A549 (cell line): ENCODE measurements around the gene BOLA1. TPM values are rescaled to one million over a fixed set of nuclear protein-coding genes. Genes with fewer than 3 reads are reported as not detected.

Experiments
- ATAC-seq, 2 experiments: fragments of 200-7000 bp in 1 of 2; fragments of >200 bp in 1 of 2; cut with Nextera tagmentation in 1 of 2; cut with Tn5 transposase in 1 of 2; 3 replicates each; pipeline versions ENCODE4 v1.8.0 to v1.9.1; 2018 to 2020; ENCODE audit warnings: mild to moderate bottlenecking in 1 of 2, moderate library complexity in 1 of 2
- CTCF ChIA-PET: fragments of 300-600 bp; sonication (Branson Sonifier 250); formaldehyde crosslinking; extraction: SDS; loops from one replicate; lab custom pipeline; 2021; ENCODE audit warnings: antibody characterized with exemption, inconsistent platforms; lab: Yijun Ruan, JAX
- POLR2A ChIA-PET: fragments of 350-600 bp; formaldehyde crosslinking; extraction: SDS; loops from one replicate; lab custom pipeline; 2021; ENCODE audit warnings: antibody characterized with exemption, inconsistent platforms; lab: Yijun Ruan, JAX
- DNase-seq, 2 experiments: peaks; one replicate each; pipeline versions ENCODE4 v3.0.0 to v3.0.0-alpha.2; 2011 to 2016; ENCODE audit warnings: low read depth in 1 of 2, low spot score in 1 of 2
- FAIRE-seq: peaks from 2 replicates; lab custom pipeline; 2011; peaks lifted over from hg19 to GRCh38; lab: Jason Lieb, UNC
- H3K27ac ChIP-seq, 2 experiments: fragments of >200 bp; sonication (Bioruptor Twin); formaldehyde crosslinking; 3 replicates each; pipeline ENCODE4 v1.5.1; 2016 to 2017
- H3K4me1 ChIP-seq: fragments of >200 bp; sonication (Bioruptor Twin); formaldehyde crosslinking; 3 replicates; pipeline ENCODE4 v1.6.1; 2016
- H3K4me2 ChIP-seq: fragments of >200 bp; sonication (Bioruptor Twin); formaldehyde crosslinking; 3 replicates; pipeline ENCODE4 v1.6.1; 2016
- H3K4me3 ChIP-seq: fragments of >200 bp; sonication (Bioruptor Twin); formaldehyde crosslinking; 3 replicates; pipeline ENCODE4 v1.5.1; 2016
- H3K9me3 ChIP-seq: fragments of >200 bp; sonication (Bioruptor Twin); formaldehyde crosslinking; 3 replicates; pipeline ENCODE4 v1.6.1; 2016
- BCL3 ChIP-seq: fragments of >200 bp; sonication (Bioruptor Twin); formaldehyde crosslinking; IDR thresholded peaks from 3 replicates; pipeline ENCODE4 v1.6.1; 2016
- CHD4 ChIP-seq: fragments of 200-600 bp; sonication (generic); IDR thresholded peaks from 2 replicates; pipeline ENCODE4 v1.6.1; 2016; ENCODE audit warnings: antibody characterized with exemption, mild to moderate bottlenecking, borderline replicate concordance
- EP300 ChIP-seq, 2 experiments: fragments of >200 bp; sonication (Bioruptor Twin); formaldehyde crosslinking; IDR thresholded peaks; 2 replicates in 1 of 2; 3 replicates in 1 of 2; pipeline ENCODE4 v1.6.1; 2016 to 2017
- FOSB ChIP-seq: fragments of 250-450 bp; sonication (Bioruptor Pico); IDR thresholded peaks from 2 replicates; pipeline ENCODE4 v1.5.0; 2020; ENCODE audit warnings: mild to moderate bottlenecking, moderate library complexity
- HEYL ChIP-seq: fragments of 250-450 bp; sonication (Bioruptor Pico); IDR thresholded peaks from 2 replicates; pipeline ENCODE4 v1.8.0; 2021; ENCODE audit warnings: mild to moderate bottlenecking, moderate library complexity
- JUN ChIP-seq, 2 experiments: fragments of >200 bp; sonication (Bioruptor Twin); formaldehyde crosslinking; IDR thresholded peaks; 2 replicates in 1 of 2; 3 replicates in 1 of 2; pipeline ENCODE4 v1.6.1; 2016 to 2017
- JUNB ChIP-seq: fragments of >200 bp; sonication (Bioruptor Twin); formaldehyde crosslinking; IDR thresholded peaks from 2 replicates; pipeline ENCODE4 v1.6.1; 2016
- KDM1A ChIP-seq: fragments of 200-600 bp; sonication (generic); IDR thresholded peaks from 2 replicates; pipeline ENCODE4 v1.6.1; 2016; ENCODE audit warnings: low read depth, mild to moderate bottlenecking
- PBX3 ChIP-seq: IDR thresholded peaks from 2 replicates; pipeline ENCODE4 v1.6.1; 2012
- POLR2AphosphoS2 ChIP-seq: conservative IDR thresholded peaks from 2 replicates; pipeline ENCODE4 v1.6.1; 2012; ENCODE audit warnings: low read length, improper control_type of control experiment, inconsistent platforms
- REST ChIP-seq: fragments of 200-600 bp; sonication (generic); IDR thresholded peaks from 2 replicates; pipeline ENCODE4 v1.6.1; 2016; ENCODE audit warnings: antibody characterized with exemption, mild to moderate bottlenecking, moderate library complexity
- RNF2 ChIP-seq: fragments of 200-600 bp; sonication (generic); IDR thresholded peaks from 2 replicates; pipeline ENCODE4 v1.6.1; 2016; ENCODE audit warnings: low read depth, mild to moderate bottlenecking, antibody characterized with exemption, moderate library complexity, borderline replicate concordance
- ZFP36 ChIP-seq: fragments of 450-650 bp; IDR thresholded peaks from 2 replicates; pipeline ENCODE4 v1.6.1; 2014; ENCODE audit warnings: borderline replicate concordance; ENCODE audit not compliant: partially characterized antibody
- WGBS: methylation state at CpG from one replicate; pipeline ENCODE4 v1.1.6; 2017; ENCODE audit errors: missing lambda C conversion rate; 5-methylcytosine and 5-hydroxymethylcytosine counted together
- polyA plus RNA-seq, 4 experiments: library from polyadenylated mRNA; depleted of rRNA in 3 of 4; stranded (reverse); fragments of >200 nt; fragmentation: RNase III in 1 of 4; extraction: RNeasy Plus Mini Kit Qiagen cat#74134 plus additional on column Dnase treatment in 1 of 4; gene quantifications; 2 replicates in 3 of 4; 3 replicates in 1 of 4; pipeline ENCODE4 v1.2.3, GENCODE V29; 2011 to 2017
- TF ChIP-seq, protein P1 (sequence below): fragments of 150-350 bp; IDR thresholded peaks from 2 replicates; pipeline ENCODE4 v1.6.1; 2014; ENCODE audit warnings: low read depth, mild to moderate bottlenecking, low read length
- TF ChIP-seq, protein P2 (sequence below): fragments of 250-450 bp; sonication (Bioruptor Pico); IDR thresholded peaks from 2 replicates; pipeline ENCODE4 v1.5.0; 2020; ENCODE audit warnings: low read depth, mild to moderate bottlenecking, moderate library complexity
- TF ChIP-seq, protein P3 (sequence below): fragments of 250-450 bp; sonication (Bioruptor Pico); IDR thresholded peaks from 2 replicates; pipeline ENCODE4 v1.5.0; 2021; ENCODE audit warnings: mild to moderate bottlenecking, moderate library complexity, borderline replicate concordance

The BOLA1 gene
- polyA plus RNA-seq, 2 of the 4 experiments (the other 2 are of a cell fraction), result 25.4 to 27.5 TPM

GRCh38 chr1:149881876-149882275 lies 17.5 kb upstream of the BOLA1 start:
- no peak overlapping the region for H3K4me3 ChIP-seq
- H3K4me2 ChIP-seq, result no peak overlapping the region
- DNase-seq (no peak), FAIRE-seq (no peak), ATAC-seq (no peak)
- WGBS, result 62% methylated on average over 1 of the region's 1 CpG
- peaks cover 13% of the 10 kb centered on the region for H3K4me1 ChIP-seq
- ChIA-PET POLR2A (no interaction called here), CTCF (no interaction called here)
- H3K27ac ChIP-seq, result 0 out of 6 replicates have a peak overlapping the region, but pooled peaks of 1 of the 2 experiments have one; percentile 11
- no peaks in the 10 kb centered on the region for H3K9me3 ChIP-seq
- TF ChIP-seq REST, result no peak
- TF ChIP-seq, protein P1, sequence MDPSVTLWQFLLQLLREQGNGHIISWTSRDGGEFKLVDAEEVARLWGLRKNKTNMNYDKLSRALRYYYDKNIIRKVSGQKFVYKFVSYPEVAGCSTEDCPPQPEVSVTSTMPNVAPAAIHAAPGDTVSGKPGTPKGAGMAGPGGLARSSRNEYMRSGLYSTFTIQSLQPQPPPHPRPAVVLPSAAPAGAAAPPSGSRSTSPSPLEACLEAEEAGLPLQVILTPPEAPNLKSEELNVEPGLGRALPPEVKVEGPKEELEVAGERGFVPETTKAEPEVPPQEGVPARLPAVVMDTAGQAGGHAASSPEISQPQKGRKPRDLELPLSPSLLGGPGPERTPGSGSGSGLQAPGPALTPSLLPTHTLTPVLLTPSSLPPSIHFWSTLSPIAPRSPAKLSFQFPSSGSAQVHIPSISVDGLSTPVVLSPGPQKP, result no peak
- TF ChIP-seq, protein P2, sequence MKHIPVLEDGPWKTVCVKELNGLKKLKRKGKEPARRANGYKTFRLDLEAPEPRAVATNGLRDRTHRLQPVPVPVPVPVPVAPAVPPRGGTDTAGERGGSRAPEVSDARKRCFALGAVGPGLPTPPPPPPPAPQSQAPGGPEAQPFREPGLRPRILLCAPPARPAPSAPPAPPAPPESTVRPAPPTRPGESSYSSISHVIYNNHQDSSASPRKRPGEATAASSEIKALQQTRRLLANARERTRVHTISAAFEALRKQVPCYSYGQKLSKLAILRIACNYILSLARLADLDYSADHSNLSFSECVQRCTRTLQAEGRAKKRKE (CRISPR knock-in tag), result no peak
- no peak for TF ChIP-seq HEYL
- TF ChIP-seq ZFP36, result no peak
- TF ChIP-seq POLR2AphosphoS2, result no peak
- no peak for TF ChIP-seq JUN (IDR thresholded peaks at IDR 0.05)
- no peak for TF ChIP-seq EP300 (IDR thresholded peaks at IDR 0.05)

- no peak overlapping the region for H3K4me3 ChIP-seq
- DNase-seq, result no peak
- ATAC-seq, result no peak
- ChIA-PET POLR2A (interaction anchor here (0.6 kb wide), 1 partner anchor 342 kb away, joined by 9 read pairs; no protein-coding TSS in a partner anchor), CTCF (no interaction called here)
- H3K9me3 ChIP-seq, result no peaks in the 10 kb centered on the region
- peaks cover 13% of the 10 kb centered on the region for H3K4me1 ChIP-seq
- FAIRE-seq, result no peak
- peak overlapping the region; percentile 85 for H3K4me2 ChIP-seq
- peak overlapping the region; percentile 72 to 94 for H3K27ac ChIP-seq
- TF ChIP-seq JUNB (no peak), RNF2 (no peak), CHD4 (no peak), FOSB (CRISPR knock-in tag) (no peak), PBX3 (no peak), KDM1A (0 out of 2 replicates have a peak, but pooled peaks have one; percentile 20), HEYL (no peak), BCL3 (no peak)
- TF ChIP-seq, protein P3, sequence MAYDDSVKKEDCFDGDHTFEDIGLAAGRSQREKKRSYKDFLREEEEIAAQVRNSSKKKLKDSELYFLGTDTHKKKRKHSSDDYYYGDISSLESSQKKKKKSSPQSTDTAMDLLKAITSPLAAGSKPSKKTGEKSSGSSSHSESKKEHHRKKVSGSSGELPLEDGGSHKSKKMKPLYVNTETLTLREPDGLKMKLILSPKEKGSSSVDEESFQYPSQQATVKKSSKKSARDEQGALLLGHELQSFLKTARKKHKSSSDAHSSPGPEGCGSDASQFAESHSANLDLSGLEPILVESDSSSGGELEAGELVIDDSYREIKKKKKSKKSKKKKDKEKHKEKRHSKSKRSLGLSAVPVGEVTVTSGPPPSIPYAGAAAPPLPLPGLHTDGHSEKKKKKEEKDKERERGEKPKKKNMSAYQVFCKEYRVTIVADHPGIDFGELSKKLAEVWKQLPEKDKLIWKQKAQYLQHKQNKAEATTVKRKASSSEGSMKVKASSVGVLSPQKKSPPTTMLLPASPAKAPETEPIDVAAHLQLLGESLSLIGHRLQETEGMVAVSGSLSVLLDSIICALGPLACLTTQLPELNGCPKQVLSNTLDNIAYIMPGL (CRISPR knock-in tag), result no peak
- TF ChIP-seq, all 56 proteins: peak for 1
- 95% methylated on average over 3 of the region's 3 CpGs for WGBS
Measured at GRCh38 chr1:149883598-149884247, 15.6 kb upstream of the BOLA1 start.
